SK-N-SH treated with all-trans-retinoic acid at 6 μM for 48 hours (cell line): ENCODE results near the gene FAM234B.

Source experiments
- ATAC-seq: fragments of 200-7000 bp; cut with Tn5 transposase; 3 replicates; pipeline ENCODE4 v1.9.1; 2020; ENCODE audit warnings: mild to moderate bottlenecking, moderate library complexity
- ARNTL ChIP-seq: fragments of 450-650 bp; formaldehyde crosslinking; IDR thresholded peaks from 2 replicates; pipeline ENCODE4 v1.5.0; 2020; ENCODE audit warnings: low read depth, mild to moderate bottlenecking, moderate library complexity, borderline replicate concordance
- BACH2 ChIP-seq: fragments of 250-450 bp; sonication (Bioruptor Pico); IDR thresholded peaks from 2 replicates; pipeline ENCODE4 v1.9.0; 2021; ENCODE audit warnings: mild to moderate bottlenecking, borderline replicate concordance
- CREB5 ChIP-seq: fragments of 250-450 bp; sonication (Bioruptor Pico); IDR thresholded peaks from 2 replicates; pipeline ENCODE4 v1.5.1; 2020; ENCODE audit warnings: low read depth, mild to moderate bottlenecking, moderate library complexity
- CSDC2 ChIP-seq: fragments of 250-450 bp; sonication (Bioruptor Pico); IDR thresholded peaks from 2 replicates; pipeline ENCODE4 v1.5.0; 2020; ENCODE audit warnings: mild to moderate bottlenecking, moderate library complexity
- ESRRG ChIP-seq: fragments of 250-450 bp; sonication (Bioruptor Pico); IDR thresholded peaks from 2 replicates; pipeline ENCODE4 v1.6.1; 2021; ENCODE audit warnings: mild to moderate bottlenecking
- GLIS3 ChIP-seq: fragments of 250-450 bp; sonication (Bioruptor Pico); IDR thresholded peaks from 2 replicates; pipeline ENCODE4 v1.5.0; 2020; ENCODE audit warnings: mild to moderate bottlenecking, moderate library complexity
- ISL1 ChIP-seq: fragments of 250-450 bp; sonication (Bioruptor Pico); IDR thresholded peaks from 2 replicates; pipeline ENCODE4 v2.1.2; 2022; ENCODE audit warnings: mild to moderate bottlenecking, moderate library complexity
- OSR1 ChIP-seq: fragments of 250-450 bp; sonication (Bioruptor Pico); IDR thresholded peaks from 2 replicates; pipeline ENCODE4 v1.8.0; 2022; ENCODE audit warnings: moderate library complexity, mild to moderate bottlenecking, inconsistent platforms
- PATZ1 ChIP-seq: fragments of 250-450 bp; sonication (Bioruptor Pico); IDR thresholded peaks from 2 replicates; pipeline ENCODE4 v1.8.0; 2020; ENCODE audit warnings: mild to moderate bottlenecking, moderate library complexity, borderline replicate concordance
- PPARA ChIP-seq: fragments of 250-450 bp; sonication (Bioruptor Pico); IDR thresholded peaks from 2 replicates; pipeline ENCODE4 v1.5.0; 2020; ENCODE audit warnings: mild to moderate bottlenecking, borderline replicate concordance
- RARB ChIP-seq: fragments of 250-450 bp; sonication (Bioruptor Pico); IDR thresholded peaks from 2 replicates; pipeline ENCODE4 v1.8.0; 2021; ENCODE audit warnings: mild to moderate bottlenecking, moderate library complexity
- SNAI2 ChIP-seq: fragments of 250-450 bp; sonication (Bioruptor Pico); IDR thresholded peaks from 2 replicates; pipeline ENCODE4 v1.5.0; 2020; ENCODE audit warnings: mild to moderate bottlenecking, moderate library complexity
- TCF4 ChIP-seq: fragments of 250-450 bp; sonication (Bioruptor Pico); IDR thresholded peaks from 2 replicates; pipeline ENCODE4 v1.8.0; 2021; ENCODE audit warnings: mild to moderate bottlenecking, moderate library complexity, borderline replicate concordance
- TOX ChIP-seq: fragments of 250-450 bp; sonication (Bioruptor Pico); IDR thresholded peaks from 2 replicates; pipeline ENCODE4 v1.8.0; 2021; ENCODE audit warnings: mild to moderate bottlenecking, moderate library complexity, borderline replicate concordance
- TSHZ2 ChIP-seq: fragments of 250-450 bp; sonication (Bioruptor Pico); IDR thresholded peaks from 2 replicates; pipeline ENCODE4 v1.5.0; 2020; ENCODE audit warnings: mild to moderate bottlenecking, moderate library complexity
- ZC3H10 ChIP-seq: fragments of 250-450 bp; sonication (Bioruptor Pico); IDR thresholded peaks from 2 replicates; pipeline ENCODE4 v1.5.1; 2021; ENCODE audit warnings: mild to moderate bottlenecking, moderate library complexity
- ZFP3 ChIP-seq: fragments of 250-450 bp; sonication (Bioruptor Pico); IDR thresholded peaks from 2 replicates; pipeline ENCODE4 v1.5.0; 2020; ENCODE audit warnings: mild to moderate bottlenecking, moderate library complexity
- ZFP30 ChIP-seq: fragments of 450-650 bp; formaldehyde crosslinking; IDR thresholded peaks from 2 replicates; pipeline ENCODE4 v1.5.0; 2022; ENCODE audit warnings: mild to moderate bottlenecking, moderate library complexity
- ZNF565 ChIP-seq: fragments of 450-650 bp; formaldehyde crosslinking; conservative IDR thresholded peaks from 2 replicates; pipeline ENCODE4 v1.5.0; 2020; ENCODE audit warnings: low read depth, mild to moderate bottlenecking, moderate library complexity
- TF ChIP-seq, protein P1 (sequence below): fragments of 250-450 bp; sonication (Bioruptor Pico); IDR thresholded peaks from 2 replicates; pipeline ENCODE4 v1.8.0; 2021; ENCODE audit warnings: low read depth, mild to moderate bottlenecking, moderate library complexity, borderline replicate concordance

FAM234B gene

DNA sequence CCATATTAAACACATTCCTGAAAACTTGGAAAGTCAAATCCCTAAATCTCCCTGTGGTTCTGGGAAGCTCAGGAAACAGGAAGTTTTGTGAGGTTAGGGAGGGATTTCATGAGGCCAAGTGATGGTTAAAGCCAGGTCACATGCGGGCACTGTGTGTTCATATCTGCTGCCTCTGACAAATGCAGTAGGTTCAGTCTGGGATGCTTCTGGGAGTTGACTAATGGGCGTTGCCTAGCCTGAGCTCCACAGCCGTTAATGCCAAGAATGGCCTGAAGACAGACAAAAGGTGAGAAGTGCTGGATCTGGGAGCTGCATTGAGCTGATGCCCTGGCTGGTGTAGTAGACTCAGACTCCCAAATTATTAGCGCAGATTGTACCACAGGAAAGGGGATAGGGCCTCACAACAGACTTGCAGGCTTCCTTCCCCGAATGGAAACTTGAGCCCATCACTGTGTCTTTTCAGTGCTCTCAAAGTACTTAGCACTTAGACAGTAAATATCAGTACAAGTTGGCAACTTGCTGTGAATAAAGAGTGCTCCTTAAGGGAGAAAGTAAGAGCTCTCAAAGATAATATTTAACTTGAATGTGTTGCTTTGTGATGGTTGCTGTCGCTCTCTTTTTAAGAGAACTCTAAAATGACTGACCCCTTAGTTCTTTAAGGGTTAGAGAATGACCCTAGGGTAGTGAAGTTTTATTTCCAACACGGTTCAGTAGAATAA lies 41.9 kb downstream of the FAM234B start (continued):
- no peak for TF ChIP-seq PATZ1 (CRISPR knock-in tag)
- TF ChIP-seq ESRRG (CRISPR knock-in tag), result no peak
- no peak for TF ChIP-seq SNAI2
- TF ChIP-seq, protein P1, sequence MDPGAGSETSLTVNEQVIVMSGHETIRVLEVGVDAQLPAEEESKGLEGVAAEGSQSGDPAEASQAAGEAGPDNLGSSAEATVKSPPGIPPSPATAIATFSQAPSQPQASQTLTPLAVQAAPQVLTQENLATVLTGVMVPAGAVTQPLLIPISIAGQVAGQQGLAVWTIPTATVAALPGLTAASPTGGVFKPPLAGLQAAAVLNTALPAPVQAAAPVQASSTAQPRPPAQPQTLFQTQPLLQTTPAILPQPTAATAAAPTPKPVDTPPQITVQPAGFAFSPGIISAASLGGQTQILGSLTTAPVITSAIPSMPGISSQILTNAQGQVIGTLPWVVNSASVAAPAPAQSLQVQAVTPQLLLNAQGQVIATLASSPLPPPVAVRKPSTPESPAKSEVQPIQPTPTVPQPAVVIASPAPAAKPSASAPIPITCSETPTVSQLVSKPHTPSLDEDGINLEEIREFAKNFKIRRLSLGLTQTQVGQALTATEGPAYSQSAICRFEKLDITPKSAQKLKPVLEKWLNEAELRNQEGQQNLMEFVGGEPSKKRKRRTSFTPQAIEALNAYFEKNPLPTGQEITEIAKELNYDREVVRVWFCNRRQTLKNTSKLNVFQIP (CRISPR knock-in tag), result no peak
- TF ChIP-seq ZNF565, result no peak
- TF ChIP-seq ZFP3 (CRISPR knock-in tag), result no peak
- TF ChIP-seq TCF4, result no peak
- TF ChIP-seq CSDC2 (CRISPR knock-in tag), result no peak
- TF ChIP-seq OSR1 (CRISPR knock-in tag), result no peak
- TF ChIP-seq ARNTL (CRISPR knock-in tag), result no peak
- no peak for TF ChIP-seq ISL1

- TF ChIP-seq CREB5 (CRISPR knock-in tag) (no peak), RARB (CRISPR knock-in tag) (no peak), ZNF565 (no peak), ZFP30 (CRISPR knock-in tag) (no peak), PPARA (CRISPR knock-in tag) (no peak), GLIS3 (CRISPR knock-in tag) (no peak), TSHZ2 (CRISPR knock-in tag) (no peak), ZFP3 (CRISPR knock-in tag) (no peak), SNAI2 (no peak), TOX (no peak), BACH2 (CRISPR knock-in tag) (no peak), PATZ1 (CRISPR knock-in tag) (no peak), ZC3H10 (CRISPR knock-in tag) (no peak), ARNTL (CRISPR knock-in tag) (no peak), TCF4 (no peak)
- TF ChIP-seq, protein P1 (CRISPR knock-in tag), result no peak
- TF ChIP-seq, all 23 proteins: peak for 0
- ATAC-seq, result no peak
Measured at GRCh38 chr12:13087766-13088165, 43.6 kb downstream of the FAM234B start.
